ENCODE measurements around the gene SIDT1.
"Not testable (repeated sequence)": the region's sequence is repeated elsewhere in the genome, so short reads cannot be mapped to it uniquely, and the experiment has no call there.

Gene SIDT1

GRCh38 chr3:113634782-113635474 is 102.6 kb downstream of the SIDT1 start:
- no peak for DNase-seq (ENCODE audit: low read depth, low spot score)

- DNase-seq (ENCODE audit: low read depth, low spot score), result not testable (repeated sequence)
Measured at GRCh38 chr3:113636034-113636433, 103.7 kb downstream of the SIDT1 start.

GRCh38 chr3:113637756-113638155 is 105.4 kb downstream of the SIDT1 start:
- DNase-seq (ENCODE audit: low read depth, low spot score), result no peak

GRCh38 chr3:113638910-113639309 is 106.6 kb downstream of the SIDT1 start:
- DNase-seq (ENCODE audit: low read depth, low spot score), result no peak

- DNase-seq (ENCODE audit: low read depth, low spot score), result no peak
Measured at GRCh38 chr3:113643583-113643982, 111.2 kb downstream of the SIDT1 start.

GRCh38 chr3:113648524-113648923 is 116.2 kb downstream of the SIDT1 start:
- no peak for DNase-seq (ENCODE audit: low read depth, low spot score)

- no peak for DNase-seq (ENCODE audit: low read depth, low spot score)
Measured at GRCh38 chr3:113649174-113649845, 117.0 kb downstream of the SIDT1 start.

GRCh38 chr3:113654310-113654709 is 122.0 kb downstream of the SIDT1 start:
- no peak for DNase-seq (ENCODE audit: low read depth, low spot score)

GRCh38 chr3:113654851-113655250 is 122.5 kb downstream of the SIDT1 start:
- DNase-seq (ENCODE audit: low read depth, low spot score), result no peak

- DNase-seq (ENCODE audit: low read depth, low spot score), result no peak
Measured at GRCh38 chr3:113658107-113658506, 125.8 kb downstream of the SIDT1 start.

GRCh38 chr3:113659101-113659541 is 126.8 kb downstream of the SIDT1 start:
- no peak for DNase-seq (ENCODE audit: low read depth, low spot score)

GRCh38 chr3:113659996-113660395 is 127.6 kb downstream of the SIDT1 start:
- DNase-seq (ENCODE audit: low read depth, low spot score), result no peak

GRCh38 chr3:113660458-113660857 is 128.1 kb downstream of the SIDT1 start:
- no peak for DNase-seq (ENCODE audit: low read depth, low spot score)

GRCh38 chr3:113660896-113661295 is 128.5 kb downstream of the SIDT1 start:
- no peak for DNase-seq (ENCODE audit: low read depth, low spot score)

GRCh38 chr3:113662824-113663223 is 130.5 kb downstream of the SIDT1 start:
- DNase-seq (ENCODE audit: low read depth, low spot score), result no peak

- no peak for DNase-seq (ENCODE audit: low read depth, low spot score)
Measured at GRCh38 chr3:113663324-113663750, 131.0 kb downstream of the SIDT1 start.

GRCh38 chr3:113663761-113664160 is 131.4 kb downstream of the SIDT1 start:
- DNase-seq (ENCODE audit: low read depth, low spot score), result no peak

- DNase-seq (ENCODE audit: low read depth, low spot score), result no peak
Measured at GRCh38 chr3:113664523-113665094, 132.3 kb downstream of the SIDT1 start.

- DNase-seq (ENCODE audit: low read depth, low spot score), result no peak
Measured at GRCh38 chr3:113668015-113668414, 135.7 kb downstream of the SIDT1 start.

GRCh38 chr3:113673593-113673992 is 141.2 kb downstream of the SIDT1 start:
- DNase-seq (ENCODE audit: low read depth, low spot score), result no peak

- DNase-seq (ENCODE audit: low read depth, low spot score), result no peak
Measured at GRCh38 chr3:113676261-113676660, 143.9 kb downstream of the SIDT1 start.

GRCh38 chr3:113677737-113678136 is 145.4 kb downstream of the SIDT1 start:
- DNase-seq (ENCODE audit: low read depth, low spot score), result no peak

GRCh38 chr3:113678773-113679172 is 146.4 kb downstream of the SIDT1 start:
- DNase-seq (ENCODE audit: low read depth, low spot score), result no peak

Data from activated CD4-positive, CD25-positive, alpha-beta regulatory T cell treated with anti-CD3 and anti-CD28 coated beads, Interleukin-2, amount 50 U/mL, for 16 hours (primary cell).